ENCODE measurements around the gene G2E3.
A peak's percentile ranks its signal among the peaks of the same experiment; 100 is the strongest.
"Not testable (repeated sequence)": the region's sequence is repeated elsewhere in the genome, so short reads cannot be mapped to it uniquely, and the experiment has no call there.

G2E3 gene

GRCh38 chr14:30621940-30622830 is 63.2 kb downstream of the G2E3 start, which contains the start of gene SCFD1:
Gene SCFD1 (plus strand): TSS chr14:30622319. CDS start chr14:30622339, 20 bp downstream.
- TF ChIP-seq PKNOX1 (IDR thresholded peaks at IDR 0.05) = no peak
- no peak for TF ChIP-seq SP1 (IDR thresholded peaks at IDR 0.05)
- TF ChIP-seq NFRKB (IDR thresholded peaks at IDR 0.05) = peak; percentile 82
- no peak for TF ChIP-seq SUZ12 (IDR thresholded peaks at IDR 0.05)
- peak; percentile 88 for TF ChIP-seq ELF4 (IDR thresholded peaks at IDR 0.05)
- ChIA-PET CTCF (interaction anchor here (0.6 kb wide), 1 partner anchor 254 kb away, joined by 3 read pairs; no protein-coding TSS in a partner anchor), POLR2A (interaction anchor here (0.7 to 1.5 kb wide), 9 partner anchors 10 to 68 kb away, joined by 3 to 7 read pairs (median 3); partner anchors contain the start of gene G2E3)
- DNase-seq (ENCODE audit: extremely low spot score) = peak; percentile 91

- no peak for TF ChIP-seq ZNF384 (IDR thresholded peaks at IDR 0.05)
- no peak for TF ChIP-seq ELF4 (IDR thresholded peaks at IDR 0.05)
- TF ChIP-seq FOXA1 (IDR thresholded peaks at IDR 0.05) = no peak
- TF ChIP-seq HDGF (IDR thresholded peaks at IDR 0.05; ENCODE audit: borderline replicate concordance) = no peak
- no peak for TF ChIP-seq BHLHE40 (IDR thresholded peaks at IDR 0.05; ENCODE audit: borderline replicate concordance)
- no peak for TF ChIP-seq SP1 (IDR thresholded peaks at IDR 0.05)
- TF ChIP-seq TARDBP (IDR thresholded peaks at IDR 0.05) = no peak
- TF ChIP-seq L3MBTL2 (conservative IDR thresholded peaks at IDR 0.05) = no peak
- no peak for TF ChIP-seq FOXK2 (IDR thresholded peaks at IDR 0.05)
- no peak for TF ChIP-seq ARNT (IDR thresholded peaks at IDR 0.05)
- no peak for TF ChIP-seq SUZ12 (IDR thresholded peaks at IDR 0.05)
- no peak for TF ChIP-seq CTBP1 (IDR thresholded peaks at IDR 0.05; ENCODE audit: borderline replicate concordance)
- POLR2A ChIA-PET = interaction anchor here (0.9 to 1.5 kb wide), 3 partner anchors 59 to 67 kb away, joined by 3 to 5 read pairs (median 3); partner anchors contain the start of gene G2E3
- CTCF ChIA-PET = interaction anchor here (0.6 kb wide), 1 partner anchor 12 kb away, joined by 3 read pairs; no protein-coding TSS in a partner anchor
- DNase-seq (ENCODE audit: extremely low spot score) = no peak
Observed at GRCh38 chr14:30623412-30624131, 64.6 kb downstream of the G2E3 start.

- no peak for DNase-seq (ENCODE audit: extremely low spot score)
- CTCF ChIA-PET = no interaction called here
- no peak for TF ChIP-seq TARDBP (IDR thresholded peaks at IDR 0.05)
- TF ChIP-seq L3MBTL2 (conservative IDR thresholded peaks at IDR 0.05) = no peak
- TF ChIP-seq FOXM1 (IDR thresholded peaks at IDR 0.05; ENCODE audit: borderline replicate concordance) = no peak
- no peak for TF ChIP-seq SUZ12 (IDR thresholded peaks at IDR 0.05)
- TF ChIP-seq ARNT (IDR thresholded peaks at IDR 0.05) = no peak
- TF ChIP-seq CTBP1 (IDR thresholded peaks at IDR 0.05; ENCODE audit: borderline replicate concordance) = no peak
- no peak for TF ChIP-seq FOXA1 (IDR thresholded peaks at IDR 0.05)
- TF ChIP-seq NFRKB (IDR thresholded peaks at IDR 0.05) = no peak
- no peak for TF ChIP-seq PKNOX1 (IDR thresholded peaks at IDR 0.05)
- no peak for TF ChIP-seq HDGF (IDR thresholded peaks at IDR 0.05; ENCODE audit: borderline replicate concordance)
- TF ChIP-seq BHLHE40 (IDR thresholded peaks at IDR 0.05; ENCODE audit: borderline replicate concordance) = no peak
- TF ChIP-seq SP1 (IDR thresholded peaks at IDR 0.05) = no peak
- TF ChIP-seq FOXK2 (IDR thresholded peaks at IDR 0.05) = no peak
- TF ChIP-seq LEF1 (IDR thresholded peaks at IDR 0.05; ENCODE audit: borderline replicate concordance) = no peak
- no peak for TF ChIP-seq ELF4 (IDR thresholded peaks at IDR 0.05)
- POLR2A ChIA-PET = no interaction called here
Observed at GRCh38 chr14:30624132-30624423, 65.1 kb downstream of the G2E3 start.

- POLR2A ChIA-PET = interaction anchor here (1.0 kb wide), 1 partner anchor 14 kb away, joined by 3 read pairs; no protein-coding TSS in a partner anchor
- CTCF ChIA-PET = no interaction called here
- TF ChIP-seq CTBP1 (IDR thresholded peaks at IDR 0.05; ENCODE audit: borderline replicate concordance) (no peak), FOXA1 (IDR thresholded peaks at IDR 0.05) (no peak), HDGF (IDR thresholded peaks at IDR 0.05; ENCODE audit: borderline replicate concordance) (no peak), L3MBTL2 (conservative IDR thresholded peaks at IDR 0.05) (no peak), ELF4 (IDR thresholded peaks at IDR 0.05) (no peak), PKNOX1 (IDR thresholded peaks at IDR 0.05) (no peak), ZNF384 (IDR thresholded peaks at IDR 0.05) (no peak), TARDBP (IDR thresholded peaks at IDR 0.05) (no peak), LEF1 (IDR thresholded peaks at IDR 0.05; ENCODE audit: borderline replicate concordance) (no peak), FOXM1 (IDR thresholded peaks at IDR 0.05; ENCODE audit: borderline replicate concordance) (no peak), FOXK2 (IDR thresholded peaks at IDR 0.05) (no peak), SUZ12 (IDR thresholded peaks at IDR 0.05) (no peak), NFRKB (IDR thresholded peaks at IDR 0.05) (no peak), ARNT (IDR thresholded peaks at IDR 0.05) (no peak), SP1 (IDR thresholded peaks at IDR 0.05) (no peak), BHLHE40 (IDR thresholded peaks at IDR 0.05; ENCODE audit: borderline replicate concordance) (no peak)
- no peak for DNase-seq (ENCODE audit: extremely low spot score)
Observed at GRCh38 chr14:30625533-30625932, 66.6 kb downstream of the G2E3 start.

- POLR2A ChIA-PET; DNase-seq (ENCODE audit: extremely low spot score); CTCF ChIA-PET: not testable (repeated sequence)
Observed at GRCh38 chr14:30629432-30629831, 70.5 kb downstream of the G2E3 start.

GRCh38 chr14:30630248-30630647 is 71.3 kb downstream of the G2E3 start:
- TF ChIP-seq ARNT (IDR thresholded peaks at IDR 0.05) = no peak
- TF ChIP-seq ZNF384 (IDR thresholded peaks at IDR 0.05) = no peak
- TF ChIP-seq SUZ12 (IDR thresholded peaks at IDR 0.05) = no peak
- no peak for TF ChIP-seq BHLHE40 (IDR thresholded peaks at IDR 0.05; ENCODE audit: borderline replicate concordance)
- TF ChIP-seq CTBP1 (IDR thresholded peaks at IDR 0.05; ENCODE audit: borderline replicate concordance) = no peak
- no peak for TF ChIP-seq FOXA1 (IDR thresholded peaks at IDR 0.05)
- no peak for TF ChIP-seq ELF4 (IDR thresholded peaks at IDR 0.05)
- no peak for TF ChIP-seq NFRKB (IDR thresholded peaks at IDR 0.05)
- TF ChIP-seq SP1 (IDR thresholded peaks at IDR 0.05) = no peak
- no peak for TF ChIP-seq TARDBP (IDR thresholded peaks at IDR 0.05)
- ChIA-PET POLR2A (no interaction called here), CTCF (no interaction called here)
- no peak for DNase-seq (ENCODE audit: extremely low spot score)
